GM23338 (cell line): ENCODE measurements around the gene MAIP1. TPM values are rescaled to one million over a fixed set of nuclear protein-coding genes. Genes with fewer than 3 reads are reported as not detected.

Experiments used
- ATAC-seq: fragments of 200-7000 bp; cut with Tn5 transposase; 3 replicates; pipeline ENCODE4 v1.9.1; 2020
- DNase-seq: peaks from one replicate; pipeline ENCODE4 v3.0.0-alpha.2; 2015; ENCODE audit warnings: low spot score
- H2AFZ ChIP-seq: fragments of 200-600 bp; sonication (generic); 2 replicates; pipeline ENCODE4 v1.8.0; 2016; ENCODE audit warnings: antibody characterized with exemption, mild to moderate bottlenecking, moderate library complexity
- H3F3A ChIP-seq: fragments of 200-600 bp; sonication (generic); replicated peaks from 2 replicates; pipeline ENCODE4 v1.8.0; 2017; ENCODE audit warnings: antibody characterized with exemption, mixed run types, low read depth
- H3K27ac ChIP-seq: fragments of 200-600 bp; sonication (generic); 2 replicates; pipeline ENCODE4 v1.6.1; 2016; ENCODE audit warnings: low read depth
- H3K27me3 ChIP-seq: fragments of 200-600 bp; sonication (generic); 2 replicates; pipeline ENCODE4 v1.8.0; 2016; ENCODE audit warnings: mild to moderate bottlenecking, mixed run types, moderate library complexity; ENCODE audit not compliant: insufficient read depth
- H3K36me3 ChIP-seq: fragments of 200-600 bp; sonication (generic); 2 replicates; pipeline ENCODE4 v1.8.0; 2016; ENCODE audit warnings: mild to moderate bottlenecking; ENCODE audit not compliant: insufficient read depth
- H3K4me1 ChIP-seq: fragments of 200-600 bp; sonication (generic); 2 replicates; pipeline ENCODE4 v1.8.0; 2016; ENCODE audit warnings: mild to moderate bottlenecking, moderate library complexity; ENCODE audit not compliant: insufficient read depth
- H3K4me2 ChIP-seq: fragments of 200-600 bp; sonication (generic); 2 replicates; pipeline ENCODE4 v1.7.1; 2017; ENCODE audit warnings: mixed run types
- H3K4me3 ChIP-seq: fragments of 200-600 bp; sonication (generic); 2 replicates; pipeline ENCODE4 v1.6.1; 2016; ENCODE audit warnings: mixed run types
- H3K79me2 ChIP-seq: fragments of 200-600 bp; sonication (generic); replicated peaks from 2 replicates; pipeline ENCODE4 v1.8.0; 2017; ENCODE audit warnings: mild to moderate bottlenecking; ENCODE audit not compliant: insufficient read depth
- H3K9me2 ChIP-seq: fragments of 200-600 bp; sonication (generic); 2 replicates; pipeline ENCODE4 v1.8.0; 2017; ENCODE audit not compliant: insufficient read depth
- H4K20me1 ChIP-seq: fragments of 200-600 bp; sonication (generic); replicated peaks from 2 replicates; pipeline ENCODE4 v1.8.0; 2017; ENCODE audit warnings: mild to moderate bottlenecking; ENCODE audit not compliant: insufficient read depth
- H3K27ac Mint-ChIP-seq: 2 replicates; pipeline ENCODE4 v1.8.0; 2020; ENCODE audit warnings: inconsistent platforms, mild to moderate bottlenecking, moderate library complexity, mixed read lengths
- H3K27me3 Mint-ChIP-seq: 3 replicates; pipeline ENCODE4 v1.8.0; 2022; ENCODE audit warnings: low read depth, mild to moderate bottlenecking, moderate library complexity, mixed read lengths, inconsistent platforms; ENCODE audit not compliant: insufficient read depth, poor library complexity
- H3K36me3 Mint-ChIP-seq: 3 replicates; pipeline ENCODE4 v1.8.0; 2021; ENCODE audit warnings: low read depth, mild to moderate bottlenecking, inconsistent platforms, moderate library complexity, mixed read lengths
- H3K4me1 Mint-ChIP-seq: 3 replicates; pipeline ENCODE4 v1.8.0; 2020; ENCODE audit warnings: mild to moderate bottlenecking, inconsistent platforms, mixed read lengths
- H3K4me3 Mint-ChIP-seq: 3 replicates; pipeline ENCODE4 v1.8.0; 2021; ENCODE audit warnings: moderate library complexity, mild to moderate bottlenecking, inconsistent platforms, mixed read lengths
- H3K9me3 Mint-ChIP-seq: 3 replicates; pipeline ENCODE4 v1.8.0; 2020; ENCODE audit warnings: moderate library complexity, mild to moderate bottlenecking, inconsistent platforms, mixed read lengths
- CREB1 ChIP-seq: fragments of 250-450 bp; sonication (Bioruptor Pico); IDR thresholded peaks from 2 replicates; pipeline ENCODE4 v1.5.0; 2020; ENCODE audit warnings: low read depth, mild to moderate bottlenecking, moderate library complexity
- ETS1 ChIP-seq: IDR thresholded peaks from 2 replicates; pipeline ENCODE4 v1.6.1; 2016; ENCODE audit warnings: antibody characterized with exemption
- EZH2 ChIP-seq: fragments of 200-600 bp; sonication (generic); IDR thresholded peaks from one replicate; pipeline ENCODE4 v1.8.0; 2017; ENCODE audit warnings: antibody characterized with exemption, mild to moderate bottlenecking, low read depth; ENCODE audit not compliant: unreplicated experiment
- EZH2phosphoT487 ChIP-seq: fragments of 200-600 bp; sonication (generic); IDR thresholded peaks from one replicate; pipeline ENCODE4 v1.8.1; 2018; ENCODE audit warnings: antibody characterized with exemption; ENCODE audit not compliant: unreplicated experiment
- JUNB ChIP-seq: IDR thresholded peaks from one replicate; pipeline ENCODE4 v1.6.1; 2016; ENCODE audit warnings: antibody characterized with exemption; ENCODE audit not compliant: unreplicated experiment
- POLR2AphosphoS5 ChIP-seq: IDR thresholded peaks from 2 replicates; pipeline ENCODE4 v1.6.1; 2016; ENCODE audit warnings: antibody characterized with exemption, low read depth
- REST ChIP-seq: IDR thresholded peaks from one replicate; pipeline ENCODE4 v1.6.1; 2018; ENCODE audit warnings: antibody characterized with exemption; ENCODE audit not compliant: unreplicated experiment
- STAT1 ChIP-seq: IDR thresholded peaks from one replicate; pipeline ENCODE4 v1.6.1; 2016; ENCODE audit warnings: antibody characterized with exemption; ENCODE audit not compliant: unreplicated experiment
- ZNF114 ChIP-seq: fragments of 250-450 bp; sonication (Bioruptor Pico); IDR thresholded peaks from 2 replicates; pipeline ENCODE4 v1.5.0; 2020; ENCODE audit warnings: mild to moderate bottlenecking, moderate library complexity
- ZNF331 ChIP-seq: fragments of 250-450 bp; sonication (Bioruptor Pico); IDR thresholded peaks from 2 replicates; pipeline ENCODE4 v1.5.0; 2020; ENCODE audit warnings: low read depth, mild to moderate bottlenecking, moderate library complexity
- polyA plus RNA-seq: library from polyadenylated mRNA; unstranded; fragments of >200 nt; fragmentation: Nextera tagmentation; extraction: Ambion mirVana; gene quantifications from 2 replicates; pipeline ENCODE4 v1.2.1, GENCODE V29; 2016
- total RNA-seq: library from RNA; depleted of rRNA; stranded (reverse); fragments of >200 nt; shearing (Covaris generic); gene quantifications from 2 replicates; pipeline ENCODE4 v1.2.3, GENCODE V29; 2014
- TF ChIP-seq, protein P1 (sequence below): fragments of 250-450 bp; sonication (Bioruptor Pico); IDR thresholded peaks from 2 replicates; pipeline ENCODE4 v1.5.0; 2020; ENCODE audit warnings: mild to moderate bottlenecking, moderate library complexity

Gene MAIP1
- total and polyA plus RNA-seq, 2 experiments from 2014 or later: 36.0 to 41.9 TPM

DNA sequence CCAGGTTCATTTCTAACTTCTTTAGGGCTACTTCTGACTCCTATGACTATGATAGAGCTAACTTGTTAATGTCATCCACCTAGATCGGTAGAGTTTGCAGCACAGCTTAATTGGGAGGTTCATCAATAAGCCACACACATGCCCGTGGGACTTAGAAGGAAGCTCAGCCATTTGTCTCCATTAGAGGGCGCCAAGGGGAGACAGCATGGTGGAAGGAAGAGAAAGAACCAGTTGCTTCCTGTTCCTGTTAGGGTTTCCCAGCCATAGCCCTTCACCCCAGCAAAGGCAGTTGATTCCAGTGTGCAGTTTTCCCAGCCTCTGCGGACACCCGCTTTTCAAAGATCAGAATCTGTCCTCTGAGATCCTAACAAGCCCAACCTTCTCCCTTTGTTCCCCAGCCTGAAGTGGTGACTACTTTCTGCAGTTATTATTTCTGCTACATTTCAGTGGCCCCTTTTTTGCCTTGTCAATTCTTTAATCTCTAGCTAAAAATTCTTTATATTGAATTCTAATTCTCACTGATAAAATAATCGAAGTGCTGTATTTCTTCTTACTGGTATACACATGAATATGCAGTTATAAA lies 30.3 kb downstream of the MAIP1 start (continued):
- TF ChIP-seq, protein P1, sequence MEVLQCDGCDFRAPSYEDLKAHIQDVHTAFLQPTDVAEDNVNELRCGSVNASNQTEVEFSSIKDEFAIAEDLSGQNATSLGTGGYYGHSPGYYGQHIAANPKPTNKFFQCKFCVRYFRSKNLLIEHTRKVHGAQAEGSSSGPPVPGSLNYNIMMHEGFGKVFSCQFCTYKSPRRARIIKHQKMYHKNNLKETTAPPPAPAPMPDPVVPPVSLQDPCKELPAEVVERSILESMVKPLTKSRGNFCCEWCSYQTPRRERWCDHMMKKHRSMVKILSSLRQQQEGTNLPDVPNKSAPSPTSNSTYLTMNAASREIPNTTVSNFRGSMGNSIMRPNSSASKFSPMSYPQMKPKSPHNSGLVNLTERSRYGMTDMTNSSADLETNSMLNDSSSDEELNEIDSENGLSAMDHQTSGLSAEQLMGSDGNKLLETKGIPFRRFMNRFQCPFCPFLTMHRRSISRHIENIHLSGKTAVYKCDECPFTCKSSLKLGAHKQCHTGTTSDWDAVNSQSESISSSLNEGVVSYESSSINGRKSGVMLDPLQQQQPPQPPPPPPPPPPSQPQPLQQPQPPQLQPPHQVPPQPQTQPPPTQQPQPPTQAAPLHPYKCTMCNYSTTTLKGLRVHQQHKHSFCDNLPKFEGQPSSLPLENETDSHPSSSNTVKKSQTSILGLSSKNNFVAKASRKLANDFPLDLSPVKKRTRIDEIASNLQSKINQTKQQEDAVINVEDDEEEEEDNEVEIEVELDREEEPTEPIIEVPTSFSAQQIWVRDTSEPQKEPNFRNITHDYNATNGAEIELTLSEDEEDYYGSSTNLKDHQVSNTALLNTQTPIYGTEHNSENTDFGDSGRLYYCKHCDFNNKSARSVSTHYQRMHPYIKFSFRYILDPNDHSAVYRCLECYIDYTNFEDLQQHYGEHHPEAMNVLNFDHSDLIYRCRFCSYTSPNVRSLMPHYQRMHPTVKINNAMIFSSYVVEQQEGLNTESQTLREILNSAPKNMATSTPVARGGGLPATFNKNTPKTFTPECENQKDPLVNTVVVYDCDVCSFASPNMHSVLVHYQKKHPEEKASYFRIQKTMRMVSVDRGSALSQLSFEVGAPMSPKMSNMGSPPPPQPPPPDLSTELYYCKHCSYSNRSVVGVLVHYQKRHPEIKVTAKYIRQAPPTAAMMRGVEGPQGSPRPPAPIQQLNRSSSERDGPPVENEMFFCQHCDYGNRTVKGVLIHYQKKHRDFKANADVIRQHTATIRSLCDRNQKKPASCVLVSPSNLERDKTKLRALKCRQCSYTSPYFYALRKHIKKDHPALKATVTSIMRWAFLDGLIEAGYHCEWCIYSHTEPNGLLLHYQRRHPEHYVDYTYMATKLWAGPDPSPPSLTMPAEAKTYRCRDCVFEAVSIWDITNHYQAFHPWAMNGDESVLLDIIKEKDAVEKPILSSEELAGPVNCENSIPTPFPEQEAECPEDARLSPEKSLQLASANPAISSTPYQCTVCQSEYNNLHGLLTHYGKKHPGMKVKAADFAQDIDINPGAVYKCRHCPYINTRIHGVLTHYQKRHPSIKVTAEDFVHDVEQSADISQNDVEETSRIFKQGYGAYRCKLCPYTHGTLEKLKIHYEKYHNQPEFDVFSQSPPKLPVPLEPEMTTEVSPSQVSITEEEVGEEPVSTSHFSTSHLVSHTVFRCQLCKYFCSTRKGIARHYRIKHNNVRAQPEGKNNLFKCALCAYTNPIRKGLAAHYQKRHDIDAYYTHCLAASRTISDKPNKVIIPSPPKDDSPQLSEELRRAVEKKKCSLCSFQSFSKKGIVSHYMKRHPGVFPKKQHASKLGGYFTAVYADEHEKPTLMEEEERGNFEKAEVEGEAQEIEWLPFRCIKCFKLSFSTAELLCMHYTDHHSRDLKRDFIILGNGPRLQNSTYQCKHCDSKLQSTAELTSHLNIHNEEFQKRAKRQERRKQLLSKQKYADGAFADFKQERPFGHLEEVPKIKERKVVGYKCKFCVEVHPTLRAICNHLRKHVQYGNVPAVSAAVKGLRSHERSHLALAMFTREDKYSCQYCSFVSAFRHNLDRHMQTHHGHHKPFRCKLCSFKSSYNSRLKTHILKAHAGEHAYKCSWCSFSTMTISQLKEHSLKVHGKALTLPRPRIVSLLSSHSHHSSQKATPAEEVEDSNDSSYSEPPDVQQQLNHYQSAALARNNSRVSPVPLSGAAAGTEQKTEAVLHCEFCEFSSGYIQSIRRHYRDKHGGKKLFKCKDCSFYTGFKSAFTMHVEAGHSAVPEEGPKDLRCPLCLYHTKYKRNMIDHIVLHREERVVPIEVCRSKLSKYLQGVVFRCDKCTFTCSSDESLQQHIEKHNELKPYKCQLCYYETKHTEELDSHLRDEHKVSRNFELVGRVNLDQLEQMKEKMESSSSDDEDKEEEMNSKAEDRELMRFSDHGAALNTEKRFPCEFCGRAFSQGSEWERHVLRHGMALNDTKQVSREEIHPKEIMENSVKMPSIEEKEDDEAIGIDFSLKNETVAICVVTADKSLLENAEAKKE (CRISPR knock-in tag): 0 out of 2 replicates have a peak, but pooled peaks have one; percentile 9
- TF ChIP-seq ZNF114: no peak
- TF ChIP-seq ZNF331 (CRISPR knock-in tag): no peak
- no peak for TF ChIP-seq CREB1 (CRISPR knock-in tag)
- no peak for TF ChIP-seq JUNB
- TF ChIP-seq STAT1: no peak

DNA sequence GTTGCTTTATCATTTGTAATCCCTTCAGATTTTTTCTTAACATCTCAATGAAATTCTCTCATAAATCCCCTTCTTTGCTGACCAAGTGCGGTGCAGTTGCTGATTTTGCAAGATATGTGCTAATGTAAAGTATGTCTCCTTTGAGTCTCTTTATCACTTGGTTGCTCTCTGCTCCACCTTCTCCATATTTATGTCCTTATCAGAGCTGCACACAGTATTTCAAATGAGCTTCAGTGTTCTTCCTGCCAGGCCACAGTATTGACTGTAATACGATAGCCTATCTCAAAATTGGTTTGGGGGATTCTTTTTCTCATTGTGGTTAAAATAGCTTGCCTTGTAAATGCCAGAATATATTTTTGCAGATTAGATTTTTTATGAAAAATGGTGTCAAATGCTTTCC lies 32.2 kb downstream of the MAIP1 start:
- ATAC-seq (no peak), DNase-seq (no peak)
- Histone ChIP-seq H2AFZ (peak overlapping the region; percentile 86; the same call in 1 of the 2 replicates), H3K27ac (no peak overlapping the region), H3K9me2 (peaks cover 13% of the 10 kb centered on the region), H3K4me1 (peaks cover 32% of the 10 kb centered on the region), H4K20me1 (no peaks in the 10 kb centered on the region), H3K79me2 (no peaks in the 10 kb centered on the region), H3F3A (peaks cover 8% of the 10 kb centered on the region; the same call in 1 of the 2 replicates), H3K4me3 (no peak overlapping the region), H3K36me3 (no peaks in the 10 kb centered on the region), H3K27me3 (no peaks in the 10 kb centered on the region), H3K4me2 (peak overlapping the region; percentile 46)
- Mint-ChIP-seq H3K9me3 (no peaks in the 10 kb centered on the region), H3K4me1 (peaks cover 23% of the 10 kb centered on the region), H3K4me3 (no peak overlapping the region), H3K36me3 (no peaks in the 10 kb centered on the region), H3K27ac (no peak overlapping the region), H3K27me3 (peaks cover 2% of the 10 kb centered on the region)
- TF ChIP-seq JUNB (no peak), REST (no peak), POLR2AphosphoS5 (no peak), EZH2phosphoT487 (no peak), CREB1 (CRISPR knock-in tag) (no peak), ZNF331 (CRISPR knock-in tag) (no peak), ZNF114 (no peak), EZH2 (no peak), STAT1 (no peak), ETS1 (no peak)
